H1 (cell line): ENCODE measurements around the gene SPATA7. TPM values are rescaled to one million over a fixed set of nuclear protein-coding genes. Genes with fewer than 3 reads are reported as not detected.

Experiments used
- ATF3 ChIP-seq: IDR thresholded peaks from 2 replicates; pipeline ENCODE4 v1.6.1; 2011; ENCODE audit warnings: low read depth, mild to moderate bottlenecking, low read length; ENCODE audit not compliant: insufficient read depth
- CEBPB ChIP-seq: IDR thresholded peaks from 2 replicates; pipeline ENCODE4 v1.6.1; 2012; ENCODE audit warnings: low read depth, low read length
- SIN3A ChIP-seq, 2 experiments: IDR thresholded peaks in 1 of 2; conservative IDR thresholded peaks in 1 of 2; 2 replicates each; pipeline ENCODE4 v1.6.1; 2011 to 2012; ENCODE audit warnings: low read length in 2 of 2, improper control_type of control experiment in 1 of 2, low read depth in 1 of 2, mild to moderate bottlenecking in 1 of 2
- SIX5 ChIP-seq: IDR thresholded peaks from 2 replicates; pipeline ENCODE4 v1.6.1; 2011; ENCODE audit warnings: mild to moderate bottlenecking, low read depth, low read length
- TBP ChIP-seq: IDR thresholded peaks from 2 replicates; pipeline ENCODE4 v1.6.1; 2011; ENCODE audit warnings: low read depth, low read length, improper control_type of control experiment
- YY1 ChIP-seq: IDR thresholded peaks from 2 replicates; pipeline ENCODE4 v1.6.1; 2011; ENCODE audit warnings: low read depth, mild to moderate bottlenecking, low read length
- polyA plus RNA-seq, 7 experiments: library from polyadenylated mRNA; depleted of rRNA in 3 of 7; stranded (reverse) in 5 of 7; unstranded in 2 of 7; fragments of >200 nt in 5 of 7; fragments of 200-250 nt in 2 of 7; gene quantifications; 1 replicate in 5 of 7; 2 replicates in 1 of 7; 4 replicates in 1 of 7; pipeline versions ENCODE4 v1.2.1 to v1.2.3, GENCODE V29; 2011 to 2013; ENCODE audit warnings: missing spikeins in 2 of 7, mixed read lengths in 2 of 7
- total RNA-seq: library from RNA; stranded (reverse); fragmentation: NEBNext Ultra II Directional; extraction: Animal tissue kit (Norgen Biotek cat#: 25700); gene quantifications from 2 replicates; pipeline ENCODE4 v1.2.1, GENCODE V29; 2021

The SPATA7 gene
- total and polyA plus RNA-seq, 2 of the 8 experiments (the other 6 are each of a cell fraction or from before 2014, with no cell fraction given) = 3.8 to 6.7 TPM

- TF ChIP-seq TBP (no peak), ATF3 (no peak), CEBPB (no peak), YY1 (no peak), SIN3A (conservative IDR thresholded peaks at IDR 0.05 in 1 of 2, IDR thresholded peaks at IDR 0.05 in 1 of 2; ENCODE audit: low read depth in 1 of 2, low read length in 2 of 2) (no peak), SIX5 (no peak)
Observed at GRCh38 chr14:88363644-88364043, 21.8 kb upstream of the SPATA7 start (continued).
